Measurements from ENCODE around the gene DGKA. TPM values are rescaled to one million over a fixed set of nuclear protein-coding genes. Genes with fewer than 3 reads are reported as not detected.

The DGKA gene
- total and polyA plus RNA-seq, 2 of the 13 experiments (the other 11 are each of a cell fraction or from before 2014, with no cell fraction given), result 2.4 to 5.4 TPM

GRCh38 chr12:55927588-55928502, 3.1 kb upstream of the DGKA start, which contains the start of gene PYM1 (continued):
- no peak for TF ChIP-seq ZNF609 (CRISPR knock-in tag; IDR thresholded peaks at IDR 0.05; ENCODE audit: borderline replicate concordance)
- no peak for TF ChIP-seq REXO4 (CRISPR knock-in tag; IDR thresholded peaks at IDR 0.05; ENCODE audit: borderline replicate concordance)
- peak; percentile 28 for TF ChIP-seq PATZ1 (CRISPR knock-in tag; IDR thresholded peaks at IDR 0.05)
- TF ChIP-seq HOXA3 (CRISPR knock-in tag; IDR thresholded peaks at IDR 0.05), result peak; percentile 36
- TF ChIP-seq KIAA2018 (CRISPR knock-in tag; IDR thresholded peaks at IDR 0.05; ENCODE audit: borderline replicate concordance), result 0 out of 2 replicates have a peak, but pooled peaks have one; percentile 83
- peak; percentile 21 for TF ChIP-seq PITX1 (CRISPR knock-in tag; IDR thresholded peaks at IDR 0.05)
- TF ChIP-seq HOMEZ (CRISPR knock-in tag; IDR thresholded peaks at IDR 0.05; ENCODE audit: low read depth), result peak; percentile 42; the same call in 1 of the 2 replicates
- peak; percentile 77; the same call in 1 of the 2 replicates for TF ChIP-seq ZNF121 (CRISPR knock-in tag; IDR thresholded peaks at IDR 0.05)
